ENCODE measurements around the gene CRELD1. TPM values are rescaled to one million over a fixed set of nuclear protein-coding genes. Genes with fewer than 3 reads are reported as not detected.

Gene CRELD1
- total RNA-seq, 1 donor from 2014 or later, result 24.0 TPM

GRCh38 chr3:9955611-9956352 is 22.1 kb downstream of the CRELD1 start:
- H3K27ac Mint-ChIP-seq, result no peak overlapping the region
- no peak overlapping the region for H3K4me3 Mint-ChIP-seq (ENCODE audit: low read depth)
- intact Hi-C loops (cut with micrococcal nuclease), result no loop called here
- no peaks in the 10 kb centered on the region for H3K9me3 Mint-ChIP-seq
- H3K4me1 Mint-ChIP-seq (ENCODE audit: low read depth), result peaks cover 12% of the 10 kb centered on the region
- no peaks in the 10 kb centered on the region for H3K27me3 Mint-ChIP-seq (ENCODE audit: low read depth)
- no peak for DNase-seq (ENCODE audit: low spot score)
- peaks cover 4% of the 10 kb centered on the region for H3K36me3 Mint-ChIP-seq (ENCODE audit: low read depth)

DNA sequence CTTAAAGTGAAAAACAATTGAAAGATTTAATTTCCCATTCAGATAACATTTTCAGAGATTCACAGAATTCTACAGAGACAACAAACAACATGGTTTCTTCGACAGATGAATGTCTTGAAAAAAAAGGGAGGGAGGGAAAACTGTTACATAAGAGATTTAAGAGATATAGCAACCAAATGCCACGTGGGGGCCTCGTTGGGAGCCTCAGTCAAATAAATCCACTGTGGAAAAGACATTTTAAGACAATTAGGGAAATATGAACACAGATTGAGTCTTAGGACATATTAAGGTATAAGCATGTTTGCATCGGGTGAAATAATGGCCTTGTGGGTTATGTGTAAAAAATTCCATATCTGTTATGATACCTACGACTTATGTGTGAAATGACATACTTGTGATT is 23.6 kb downstream of the CRELD1 start:
- Mint-ChIP-seq H3K27me3 (ENCODE audit: low read depth) (no peaks in the 10 kb centered on the region), H3K4me1 (ENCODE audit: low read depth) (peaks cover 3% of the 10 kb centered on the region), H3K27ac (no peak overlapping the region), H3K36me3 (ENCODE audit: low read depth) (no peaks in the 10 kb centered on the region), H3K9me3 (no peaks in the 10 kb centered on the region), H3K4me3 (ENCODE audit: low read depth) (no peak overlapping the region)
- no peak for DNase-seq (ENCODE audit: low spot score)
- intact Hi-C loops (cut with micrococcal nuclease), result no loop called here

- no peaks in the 10 kb centered on the region for H3K9me3 Mint-ChIP-seq
Observed at GRCh38 chr3:9965200-9965875, 31.7 kb downstream of the CRELD1 start.

GRCh38 chr3:9966841-9967240 is 33.2 kb downstream of the CRELD1 start:
- no peaks in the 10 kb centered on the region for H3K4me1 Mint-ChIP-seq (ENCODE audit: low read depth)
- H3K27ac Mint-ChIP-seq, result no peak overlapping the region
- no peak overlapping the region for H3K4me3 Mint-ChIP-seq (ENCODE audit: low read depth)
- no peak for DNase-seq (ENCODE audit: low spot score)
- no peaks in the 10 kb centered on the region for H3K9me3 Mint-ChIP-seq
- intact Hi-C loops (cut with micrococcal nuclease), result no loop called here
- peaks cover 55% of the 10 kb centered on the region for H3K36me3 Mint-ChIP-seq (ENCODE audit: low read depth)
- H3K27me3 Mint-ChIP-seq (ENCODE audit: low read depth), result no peaks in the 10 kb centered on the region

More at GRCh38 chr3:9965200-9965875, 31.7 kb downstream of the CRELD1 start:
- Mint-ChIP-seq H3K27me3 (ENCODE audit: low read depth) (no peaks in the 10 kb centered on the region), H3K27ac (no peak overlapping the region), H3K4me1 (ENCODE audit: low read depth) (no peaks in the 10 kb centered on the region), H3K4me3 (ENCODE audit: low read depth) (no peak overlapping the region), H3K36me3 (ENCODE audit: low read depth) (peaks cover 40% of the 10 kb centered on the region)
- intact Hi-C loops (cut with micrococcal nuclease), result no loop called here
- DNase-seq (ENCODE audit: low spot score), result no peak

DNA sequence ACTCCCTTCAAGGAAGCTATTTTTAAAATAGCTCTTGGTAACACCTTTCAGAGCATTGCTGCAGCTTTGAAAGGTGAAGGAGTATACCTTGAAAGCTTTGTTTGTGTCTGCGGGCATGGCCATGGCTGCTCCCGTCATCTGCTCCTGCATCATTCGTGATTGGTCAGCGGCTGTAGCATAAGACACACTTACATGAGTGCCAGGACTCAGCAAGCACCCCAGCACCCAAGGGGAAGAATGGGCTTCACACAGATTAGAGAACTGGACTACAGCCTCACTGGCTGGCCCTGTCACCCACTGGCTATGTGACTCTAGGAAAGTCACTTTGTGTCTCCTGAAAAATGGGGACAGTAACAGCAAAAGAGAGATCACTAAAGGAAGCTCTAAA is 36.0 kb downstream of the CRELD1 start:
- no peak overlapping the region for H3K4me3 Mint-ChIP-seq (ENCODE audit: low read depth)
- no peaks in the 10 kb centered on the region for H3K9me3 Mint-ChIP-seq
- H3K27ac Mint-ChIP-seq, result no peak overlapping the region

DNA sequence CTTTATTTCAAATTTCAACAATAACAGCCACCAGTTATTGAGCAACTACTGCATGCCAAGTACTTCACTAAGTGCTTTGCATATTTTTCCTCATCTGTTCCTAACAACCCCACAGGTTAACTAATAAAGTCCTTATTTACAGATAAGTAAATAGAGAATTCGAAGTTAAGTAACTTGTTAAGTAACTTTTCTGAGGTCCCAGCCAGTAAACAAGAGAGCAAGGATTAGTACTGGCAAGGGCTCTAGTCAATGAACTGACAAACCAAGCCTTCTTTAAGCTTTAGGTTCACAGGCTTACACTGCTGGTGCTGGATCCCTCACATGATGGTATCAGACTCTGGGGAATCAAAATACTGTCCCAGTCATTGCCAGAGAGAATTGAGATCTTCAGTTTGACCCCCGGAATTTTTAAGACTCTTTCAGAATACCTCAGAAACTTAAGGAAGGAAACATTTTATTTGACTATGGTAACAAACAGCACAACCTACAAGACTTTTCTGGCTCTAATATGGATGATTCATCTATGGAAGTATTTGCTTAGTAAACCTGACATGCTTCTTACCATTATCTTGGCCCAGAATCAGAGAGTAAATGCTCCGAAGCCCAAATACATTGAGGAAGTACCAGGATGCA is 36.5 kb downstream of the CRELD1 start:
- H3K4me3 Mint-ChIP-seq (ENCODE audit: low read depth), result no peak overlapping the region
- no peaks in the 10 kb centered on the region for H3K9me3 Mint-ChIP-seq
- H3K27me3 Mint-ChIP-seq (ENCODE audit: low read depth), result no peaks in the 10 kb centered on the region
- no peak for DNase-seq (ENCODE audit: low spot score)
- intact Hi-C loops (cut with micrococcal nuclease), result no loop called here
- H3K27ac Mint-ChIP-seq, result no peak overlapping the region
- peaks cover 62% of the 10 kb centered on the region for H3K36me3 Mint-ChIP-seq (ENCODE audit: low read depth)
- no peaks in the 10 kb centered on the region for H3K4me1 Mint-ChIP-seq (ENCODE audit: low read depth)

More for the DNA sequence above, 36.0 kb downstream of the CRELD1 start:
- DNase-seq (ENCODE audit: low spot score), result no peak
- intact Hi-C loops (cut with micrococcal nuclease), result no loop called here
- Mint-ChIP-seq H3K27me3 (ENCODE audit: low read depth) (no peaks in the 10 kb centered on the region), H3K36me3 (ENCODE audit: low read depth) (peaks cover 60% of the 10 kb centered on the region), H3K4me1 (ENCODE audit: low read depth) (no peaks in the 10 kb centered on the region)

- H3K9me3 Mint-ChIP-seq, result no peaks in the 10 kb centered on the region
- H3K27me3 Mint-ChIP-seq (ENCODE audit: low read depth), result no peaks in the 10 kb centered on the region
- H3K4me3 Mint-ChIP-seq (ENCODE audit: low read depth), result peak overlapping the region; percentile 3
- peaks cover 36% of the 10 kb centered on the region for H3K36me3 Mint-ChIP-seq (ENCODE audit: low read depth)
- H3K4me1 Mint-ChIP-seq (ENCODE audit: low read depth), result peaks cover 21% of the 10 kb centered on the region
- peak overlapping the region; percentile 75 for H3K27ac Mint-ChIP-seq
- no peak for DNase-seq (ENCODE audit: low spot score)
- intact Hi-C loops (cut with micrococcal nuclease), result no loop called here
Observed at GRCh38 chr3:9976721-9977709, 43.4 kb downstream of the CRELD1 start.

DNA sequence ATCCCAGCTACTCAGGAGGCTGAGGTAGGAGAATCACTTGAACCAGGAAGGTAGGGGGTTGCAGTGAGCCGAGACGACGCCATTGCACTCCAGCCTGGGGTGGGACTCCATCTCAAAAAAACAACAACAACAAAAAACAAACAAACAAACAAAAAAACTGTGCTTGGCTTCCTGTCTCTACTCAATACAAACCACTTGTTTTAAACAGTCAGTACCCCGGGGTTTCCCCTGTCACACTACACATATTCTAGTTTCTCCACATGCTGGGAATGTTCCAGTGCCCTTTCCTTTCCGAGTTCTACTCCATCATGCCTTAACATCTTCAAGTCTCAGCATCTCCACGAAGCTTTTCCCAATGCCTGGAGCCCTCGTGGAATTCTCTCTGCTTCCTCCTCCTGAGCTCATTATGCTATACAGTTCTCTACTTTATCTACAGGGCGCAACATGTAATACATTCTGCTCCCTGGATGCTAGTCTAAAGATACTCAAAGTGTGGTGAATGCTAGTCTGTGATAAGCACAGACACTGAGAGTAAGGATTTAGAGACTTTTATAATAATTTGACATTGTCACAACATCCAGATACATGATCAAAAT is 45.2 kb downstream of the CRELD1 start:
- Mint-ChIP-seq H3K9me3 (no peaks in the 10 kb centered on the region), H3K27ac (peak overlapping the region; percentile 60), H3K4me3 (ENCODE audit: low read depth) (no peak overlapping the region), H3K4me1 (ENCODE audit: low read depth) (peaks cover 24% of the 10 kb centered on the region), H3K36me3 (ENCODE audit: low read depth) (peaks cover 34% of the 10 kb centered on the region), H3K27me3 (ENCODE audit: low read depth) (no peaks in the 10 kb centered on the region)
- DNase-seq (ENCODE audit: low spot score), result no peak
- intact Hi-C loops (cut with micrococcal nuclease), result no loop called here

DNA sequence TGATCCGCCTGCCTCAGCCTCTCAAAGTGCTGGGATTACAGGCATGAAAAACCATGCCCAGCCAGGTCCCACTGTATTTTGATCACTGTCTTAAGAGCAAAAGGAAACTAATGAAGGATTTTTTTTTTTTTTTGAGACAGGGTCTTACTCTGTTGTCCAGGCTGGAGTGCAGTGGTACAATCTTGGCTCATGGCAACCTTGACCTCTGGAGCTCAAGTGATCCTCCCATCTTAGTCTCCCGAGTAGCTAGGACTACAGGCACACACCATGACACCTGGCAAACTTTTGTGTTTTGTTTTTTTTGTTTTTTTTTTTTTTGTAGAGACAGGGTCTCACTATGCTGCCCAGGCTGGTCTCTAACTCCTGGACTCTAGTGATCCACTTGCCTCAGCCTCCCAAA is 46.6 kb downstream of the CRELD1 start:
- Mint-ChIP-seq H3K9me3 (no peaks in the 10 kb centered on the region), H3K4me3 (ENCODE audit: low read depth) (no peak overlapping the region), H3K27ac (no peak overlapping the region), H3K36me3 (ENCODE audit: low read depth) (peaks cover 26% of the 10 kb centered on the region), H3K27me3 (ENCODE audit: low read depth) (no peaks in the 10 kb centered on the region), H3K4me1 (ENCODE audit: low read depth) (peaks cover 24% of the 10 kb centered on the region)
- intact Hi-C loops (cut with micrococcal nuclease), result no loop called here
- DNase-seq (ENCODE audit: low spot score), result no peak

GRCh38 chr3:9986230-9986725 is 52.6 kb downstream of the CRELD1 start:
- Mint-ChIP-seq H3K4me1 (ENCODE audit: low read depth) (peaks cover 18% of the 10 kb centered on the region), H3K4me3 (ENCODE audit: low read depth) (peak overlapping the region; percentile 96), H3K27me3 (ENCODE audit: low read depth) (no peaks in the 10 kb centered on the region), H3K36me3 (ENCODE audit: low read depth) (peaks cover 33% of the 10 kb centered on the region), H3K9me3 (no peaks in the 10 kb centered on the region), H3K27ac (peak overlapping the region; percentile 99)
- intact Hi-C loops (cut with micrococcal nuclease), result loop anchor here (1.0 to 2.0 kb wide), 4 partner anchors 25 to 589 kb away; partner anchors contain the start of genes BRK1, CRELD1 and SETD5
- no peak for DNase-seq (ENCODE audit: low spot score)

DNA sequence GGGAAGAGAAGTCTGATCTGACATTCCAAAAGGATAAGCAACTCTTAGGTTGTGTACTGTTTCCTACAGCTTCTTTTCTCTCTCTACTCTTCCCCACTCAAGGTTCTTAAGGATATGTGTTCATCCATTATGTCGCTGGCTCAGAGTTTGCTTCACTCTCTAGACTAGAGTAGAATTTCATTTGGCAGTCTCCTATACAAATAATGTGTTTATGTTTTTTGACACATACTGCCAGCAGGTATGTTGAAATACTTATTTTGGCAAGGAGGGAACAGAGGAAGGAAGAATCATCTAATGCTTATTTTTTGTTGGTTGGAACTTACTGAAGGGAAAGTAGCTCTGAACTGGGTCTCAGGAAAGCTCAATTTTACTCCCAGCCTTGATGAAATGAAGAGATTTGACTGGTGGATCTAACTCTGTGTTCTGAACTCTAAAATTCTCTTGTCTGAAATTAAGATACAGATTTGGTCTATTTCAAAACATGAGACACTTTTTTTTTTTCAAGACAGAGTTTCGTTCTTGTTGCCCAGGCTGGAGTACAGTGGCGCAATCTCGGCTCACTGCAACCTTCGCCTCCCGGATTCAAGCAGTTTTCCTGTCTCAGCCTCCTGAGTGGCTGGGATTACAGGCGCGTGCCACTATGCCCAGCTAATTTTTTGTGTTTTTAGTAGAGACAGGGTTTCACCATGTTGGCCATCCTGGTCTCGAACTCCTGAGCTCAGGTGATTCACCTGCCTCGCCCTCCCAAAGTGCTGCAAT is 60.6 kb downstream of the CRELD1 start:
- no peaks in the 10 kb centered on the region for H3K9me3 Mint-ChIP-seq
- intact Hi-C loops (cut with micrococcal nuclease), result no loop called here
- no peak overlapping the region for H3K27ac Mint-ChIP-seq

More for the DNA sequence above, 60.6 kb downstream of the CRELD1 start:
- Mint-ChIP-seq H3K4me3 (ENCODE audit: low read depth) (no peak overlapping the region), H3K4me1 (ENCODE audit: low read depth) (peaks cover 7% of the 10 kb centered on the region), H3K36me3 (ENCODE audit: low read depth) (peaks cover 55% of the 10 kb centered on the region), H3K27me3 (ENCODE audit: low read depth) (no peaks in the 10 kb centered on the region)
- DNase-seq (ENCODE audit: low spot score), result no peak
